Mesenchymal stem cell (in vitro differentiated cells and primary cell): Measurements from ENCODE around the gene MLLT3.
A peak's percentile ranks its signal among the peaks of the same experiment; 100 is the strongest.

Source experiments
- DNase-seq: peaks from one replicate; pipeline ENCODE4 v3.0.0-alpha.2; 2013
- H2AFZ ChIP-seq: one replicate; pipeline ENCODE4 v1.6.1; 2013; ENCODE audit warnings: low read depth, mild to moderate bottlenecking, control low read depth, inconsistent platforms, low read length, moderate library complexity
- H2AK5ac ChIP-seq: 2 replicates; pipeline ENCODE4 v1.6.1; 2013; ENCODE audit warnings: low read length, moderate library complexity, mild to moderate bottlenecking, inconsistent platforms; ENCODE audit not compliant: severe bottlenecking
- H2BK120ac ChIP-seq: one replicate; pipeline ENCODE4 v1.6.1; 2013; ENCODE audit warnings: low read depth, mild to moderate bottlenecking, inconsistent platforms, low read length, moderate library complexity
- H2BK12ac ChIP-seq, 2 experiments: one replicate each; pipeline ENCODE4 v1.6.1; 2013; ENCODE audit warnings: inconsistent platforms in 2 of 2, low read length in 2 of 2, mild to moderate bottlenecking in 2 of 2, moderate library complexity in 2 of 2, control low read depth in 1 of 2
- H2BK15ac ChIP-seq: one replicate; pipeline ENCODE4 v1.6.1; 2013; ENCODE audit warnings: mild to moderate bottlenecking, low read depth, inconsistent platforms; ENCODE audit not compliant: poor library complexity, severe bottlenecking
- H2BK5ac ChIP-seq: 2 replicates; pipeline ENCODE4 v1.6.1; 2013; ENCODE audit warnings: low read depth, mild to moderate bottlenecking, low read length, control low read depth, inconsistent platforms; ENCODE audit not compliant: poor library complexity, severe bottlenecking
- H3K14ac ChIP-seq, 2 experiments: one replicate each; pipeline ENCODE4 v1.6.1; 2013; ENCODE audit warnings: inconsistent platforms in 2 of 2, low read length in 2 of 2, control low read depth in 1 of 2, mild to moderate bottlenecking in 1 of 2, moderate library complexity in 1 of 2
- H3K18ac ChIP-seq, 2 experiments: one replicate each; pipeline ENCODE4 v1.6.1; 2013; ENCODE audit warnings: inconsistent platforms in 2 of 2, low read length in 2 of 2, control low read depth in 1 of 2, low read depth in 1 of 2, mild to moderate bottlenecking in 1 of 2
- H3K23ac ChIP-seq, 2 experiments: one replicate each; pipeline ENCODE4 v1.6.1; 2013; ENCODE audit warnings: inconsistent platforms in 2 of 2, low read length in 2 of 2, mild to moderate bottlenecking in 2 of 2, moderate library complexity in 2 of 2, control low read depth in 1 of 2
- H3K27ac ChIP-seq: 2 replicates; pipeline ENCODE4 v1.5.1; 2013; ENCODE audit warnings: mild to moderate bottlenecking, moderate library complexity, low read length, control low read depth, inconsistent platforms; ENCODE audit not compliant: poor library complexity, severe bottlenecking
- H3K27me3 ChIP-seq, 2 experiments: 2 replicates each; pipeline versions ENCODE4 v1.6.1 to v1.7.0; 2013; ENCODE audit warnings: low read length in 2 of 2, mild to moderate bottlenecking in 2 of 2, moderate library complexity in 2 of 2, control low read depth in 1 of 2, inconsistent platforms in 1 of 2; ENCODE audit not compliant: control insufficient read depth in 1 of 2, insufficient read depth in 1 of 2
- H3K36me3 ChIP-seq, 2 experiments: 2 replicates each; pipeline versions ENCODE4 v1.6.1 to v1.7.0; 2013; ENCODE audit warnings: low read length in 2 of 2, control low read depth in 1 of 2, inconsistent platforms in 1 of 2, low read depth in 1 of 2, mild to moderate bottlenecking in 1 of 2; ENCODE audit not compliant: insufficient read depth in 2 of 2, control insufficient read depth in 1 of 2
- H3K4ac ChIP-seq, 2 experiments: one replicate each; pipeline ENCODE4 v1.6.1; 2013; ENCODE audit warnings: inconsistent platforms in 2 of 2, low read length in 2 of 2, mild to moderate bottlenecking in 2 of 2, moderate library complexity in 2 of 2, control low read depth in 1 of 2, low read depth in 1 of 2
- H3K4me1 ChIP-seq: 2 replicates; pipeline ENCODE4 v1.6.1; 2013; ENCODE audit warnings: low read depth, low read length, control low read depth; ENCODE audit not compliant: control insufficient read depth, insufficient read depth
- H3K4me2 ChIP-seq: 2 replicates; pipeline ENCODE4 v1.6.1; 2013; ENCODE audit warnings: low read length, mild to moderate bottlenecking, inconsistent platforms; ENCODE audit not compliant: poor library complexity, severe bottlenecking
- H3K4me3 ChIP-seq, 2 experiments: 2 replicates each; pipeline versions ENCODE4 v1.5.1 to v1.7.0; 2013; ENCODE audit warnings: low read length in 2 of 2, mild to moderate bottlenecking in 2 of 2, control low read depth in 1 of 2, low read depth in 1 of 2; ENCODE audit not compliant: insufficient read depth in 1 of 2
- H3K79me1 ChIP-seq: replicated peaks from 2 replicates; pipeline ENCODE4 v1.6.1; 2013; ENCODE audit warnings: mild to moderate bottlenecking, control low read depth, low read length, inconsistent platforms; ENCODE audit not compliant: poor library complexity, severe bottlenecking
- H3K9ac ChIP-seq: 2 replicates; pipeline ENCODE4 v1.7.0; 2013; ENCODE audit warnings: mild to moderate bottlenecking, low read length, moderate library complexity
- H3K9me3 ChIP-seq: 2 replicates; pipeline ENCODE4 v1.7.0; 2013; ENCODE audit warnings: mild to moderate bottlenecking, low read length; ENCODE audit not compliant: control insufficient read depth
- H4K8ac ChIP-seq: one replicate; pipeline ENCODE4 v1.6.1; 2013; ENCODE audit warnings: inconsistent platforms, mild to moderate bottlenecking, low read length, moderate library complexity
- H4K91ac ChIP-seq: one replicate; pipeline ENCODE4 v1.6.1; 2013; ENCODE audit warnings: mild to moderate bottlenecking, low read length, inconsistent platforms
- WGBS: methylation state at CpG from one replicate; pipeline ENCODE4 v1.1.7; 2013; ENCODE audit warnings: mixed read lengths; 5-methylcytosine and 5-hydroxymethylcytosine counted together

Gene MLLT3

DNA sequence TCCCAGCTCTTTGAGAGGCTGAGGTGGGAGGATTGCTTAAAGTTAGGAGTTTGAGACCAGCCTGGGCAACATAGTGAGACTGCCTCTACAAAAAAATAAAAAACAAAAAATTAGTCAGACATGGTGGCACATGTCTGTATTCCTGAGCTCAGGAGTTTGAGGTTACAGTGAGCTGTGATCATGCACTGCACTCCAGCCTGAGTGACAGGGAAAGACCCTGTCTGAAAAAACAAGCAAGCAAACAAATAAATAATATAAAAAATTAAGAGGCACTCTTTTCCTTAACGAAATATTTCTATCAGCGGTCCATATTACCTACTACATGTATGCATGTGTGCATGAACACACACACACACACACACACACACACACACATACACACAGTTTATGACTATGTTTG is 40.8 kb upstream of the MLLT3 start:
- Histone ChIP-seq H4K91ac (no peak overlapping the region), H3K14ac (no peak overlapping the region), H3K36me3 (no peaks in the 10 kb centered on the region), H3K18ac (no peak overlapping the region), H4K8ac (no peak overlapping the region), H3K27ac (no peak overlapping the region), H2BK12ac (no peak overlapping the region), H2BK120ac (no peak overlapping the region), H3K27me3 (no peaks in the 10 kb centered on the region), H3K9ac (no peak overlapping the region), H3K9me3 (no peaks in the 10 kb centered on the region), H3K4me2 (no peak overlapping the region), H2AFZ (no peak overlapping the region), H3K79me1 (peaks cover 6% of the 10 kb centered on the region), H2BK15ac (no peak overlapping the region), H3K23ac (no peak overlapping the region), H3K4ac (no peak overlapping the region), H2AK5ac (no peak overlapping the region), H3K4me3 (no peak overlapping the region), H2BK5ac (no peak overlapping the region), H3K4me1 (peaks cover 5% of the 10 kb centered on the region)
- WGBS = 90% methylated on average over 2 of the region's 2 CpGs
- DNase-seq = no peak

DNA sequence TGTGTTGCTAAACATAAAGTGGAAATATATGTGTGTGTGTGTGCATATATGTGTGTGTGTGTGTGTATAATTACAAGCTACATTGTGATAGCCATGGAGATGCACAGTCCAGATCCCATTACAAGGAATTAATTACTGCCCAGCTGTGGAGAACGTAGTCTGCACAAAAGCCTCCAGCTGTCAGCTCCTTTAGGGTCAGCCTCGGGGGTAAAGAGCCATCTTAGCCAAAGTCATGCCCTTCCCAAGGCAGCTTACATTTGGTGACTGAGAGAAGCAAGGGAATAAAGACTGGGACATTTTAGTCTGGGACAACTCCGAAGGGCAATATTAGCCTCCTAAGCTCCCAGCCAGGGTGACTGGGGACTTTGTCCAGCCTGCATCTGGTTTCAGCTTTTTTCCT is 39.9 kb upstream of the MLLT3 start:
- Histone ChIP-seq H4K91ac (no peak overlapping the region), H3K14ac (no peak overlapping the region), H3K27me3 (no peaks in the 10 kb centered on the region), H3K23ac (peak overlapping the region in 1 of 2 experiments; percentile 85), H2BK5ac (no peak overlapping the region), H4K8ac (peak overlapping the region; percentile 7), H2AFZ (no peak overlapping the region), H3K27ac (no peak overlapping the region), H2BK15ac (no peak overlapping the region), H2AK5ac (no peak overlapping the region), H3K18ac (peak overlapping the region in 1 of 2 experiments; percentile 24), H3K79me1 (peaks cover 6% of the 10 kb centered on the region), H3K4me1 (peaks cover 5% of the 10 kb centered on the region), H3K9ac (no peak overlapping the region), H2BK120ac (no peak overlapping the region), H3K4me2 (peak overlapping the region; percentile 37), H3K9me3 (no peaks in the 10 kb centered on the region), H3K4me3 (no peak overlapping the region), H2BK12ac (no peak overlapping the region), H3K36me3 (no peaks in the 10 kb centered on the region), H3K4ac (peak overlapping the region in 1 of 2 experiments; percentile 16)
- WGBS = 77% methylated on average over 3 of the region's 3 CpGs
- no peak for DNase-seq

- H3K79me1 ChIP-seq = peaks cover 6% of the 10 kb centered on the region
Measured at GRCh38 chr9:20659474-20659967, 37.2 kb upstream of the MLLT3 start.

GRCh38 chr9:20658677-20659473 is 36.6 kb upstream of the MLLT3 start:
- Histone ChIP-seq H2BK5ac (no peak overlapping the region), H3K18ac (peak overlapping the region; percentile 37 to 73), H2AK5ac (no peak overlapping the region), H3K9ac (peak overlapping the region; percentile 66), H3K4me2 (peak overlapping the region; percentile 6), H2AFZ (no peak overlapping the region), H3K4me1 (peaks cover 5% of the 10 kb centered on the region), H2BK120ac (peak overlapping the region; percentile 27), H3K23ac (no peak overlapping the region), H3K27ac (no peak overlapping the region), H4K8ac (peak overlapping the region; percentile 70), H4K91ac (peak overlapping the region; percentile 89), H2BK12ac (no peak overlapping the region), H3K27me3 (no peaks in the 10 kb centered on the region), H3K79me1 (peaks cover 6% of the 10 kb centered on the region), H3K14ac (peak overlapping the region in 1 of 2 experiments; percentile 41), H3K9me3 (no peaks in the 10 kb centered on the region), H3K4ac (peak overlapping the region; percentile 60 to 73), H3K4me3 (peak overlapping the region; percentile 62 to 71), H3K36me3 (no peaks in the 10 kb centered on the region), H2BK15ac (no peak overlapping the region)
- peak; percentile 62 for DNase-seq
- 80% methylated on average over 6 of the region's 13 CpGs for WGBS

More at GRCh38 chr9:20659474-20659967, 37.2 kb upstream of the MLLT3 start:
- H3K14ac ChIP-seq = no peak overlapping the region
- H4K91ac ChIP-seq = no peak overlapping the region
- WGBS = 87% methylated on average over 2 of the region's 2 CpGs
- H3K9me3 ChIP-seq = no peaks in the 10 kb centered on the region
- no peak overlapping the region for H3K27ac ChIP-seq
- DNase-seq = no peak
- H3K36me3 ChIP-seq = no peaks in the 10 kb centered on the region
- no peaks in the 10 kb centered on the region for H3K27me3 ChIP-seq
- H3K4ac ChIP-seq = no peak overlapping the region
- H3K4me1 ChIP-seq = peaks cover 5% of the 10 kb centered on the region
- H3K23ac ChIP-seq = no peak overlapping the region
- no peak overlapping the region for H2BK120ac ChIP-seq
- no peak overlapping the region for H3K18ac ChIP-seq
- no peak overlapping the region for H2BK5ac ChIP-seq
- no peak overlapping the region for H2BK15ac ChIP-seq
- H3K9ac ChIP-seq = no peak overlapping the region
- no peak overlapping the region for H2AK5ac ChIP-seq
- H2AFZ ChIP-seq = no peak overlapping the region
- no peak overlapping the region for H3K4me2 ChIP-seq
- H4K8ac ChIP-seq = no peak overlapping the region
- H2BK12ac ChIP-seq = no peak overlapping the region
- H3K4me3 ChIP-seq = peak overlapping the region in 1 of 2 experiments; percentile 71
